ENCODE measurements around the gene SLCO1C1.

The SLCO1C1 gene

GRCh38 chr12:20798554-20798953, 103.4 kb downstream of the SLCO1C1 start:
- no peak for DNase-seq

- no peak for DNase-seq
These were observed 105.0 kb downstream of the SLCO1C1 start for GRCh38 chr12:20800160-20800559.

- DNase-seq = no peak
These were observed 105.9 kb downstream of the SLCO1C1 start for GRCh38 chr12:20801035-20801434.
